ENCODE data around the gene CBX1.
"Not testable (repeated sequence)": the region's sequence is repeated elsewhere in the genome, so short reads cannot be mapped to it uniquely, and the experiment has no call there.

Gene CBX1

DNA sequence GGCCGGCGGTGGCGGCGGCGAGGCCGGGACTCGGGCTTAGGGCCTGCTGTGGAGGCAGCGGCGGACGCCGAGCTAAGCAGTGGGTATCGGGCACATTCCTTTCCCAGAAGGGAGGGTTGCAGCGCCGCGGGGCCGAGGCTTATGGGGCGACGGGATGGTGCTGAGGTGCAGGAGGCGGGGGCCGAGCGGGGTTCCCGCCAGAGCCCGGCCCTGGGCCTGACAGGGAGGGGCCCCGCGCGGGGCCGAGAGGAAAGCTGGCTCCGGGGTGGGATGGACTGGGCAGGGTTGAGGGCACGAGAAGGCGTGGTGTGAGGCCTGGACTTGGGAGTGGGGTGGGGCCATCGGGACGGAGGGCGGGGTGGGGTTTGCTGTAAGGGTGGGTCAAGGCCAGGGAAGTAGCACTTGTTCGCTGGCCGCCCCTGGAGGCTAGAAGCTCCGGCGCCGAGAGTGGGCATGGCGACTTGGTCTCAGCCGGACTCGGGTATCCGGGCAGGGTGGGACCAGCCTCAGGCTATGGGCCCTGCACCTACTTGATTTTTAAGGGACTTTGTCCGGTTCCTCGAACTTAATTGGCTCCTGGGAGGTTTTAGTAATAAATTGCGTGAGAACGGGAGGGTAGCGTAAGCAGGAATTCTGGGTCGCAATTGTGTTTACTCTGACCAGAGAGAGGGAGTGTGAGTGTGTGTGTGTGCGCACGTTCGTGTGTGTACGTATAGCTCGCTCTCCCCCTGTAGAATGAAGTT, 52.7 kb downstream of the CBX1 start:
- DNase-seq = peak; percentile 91

DNA sequence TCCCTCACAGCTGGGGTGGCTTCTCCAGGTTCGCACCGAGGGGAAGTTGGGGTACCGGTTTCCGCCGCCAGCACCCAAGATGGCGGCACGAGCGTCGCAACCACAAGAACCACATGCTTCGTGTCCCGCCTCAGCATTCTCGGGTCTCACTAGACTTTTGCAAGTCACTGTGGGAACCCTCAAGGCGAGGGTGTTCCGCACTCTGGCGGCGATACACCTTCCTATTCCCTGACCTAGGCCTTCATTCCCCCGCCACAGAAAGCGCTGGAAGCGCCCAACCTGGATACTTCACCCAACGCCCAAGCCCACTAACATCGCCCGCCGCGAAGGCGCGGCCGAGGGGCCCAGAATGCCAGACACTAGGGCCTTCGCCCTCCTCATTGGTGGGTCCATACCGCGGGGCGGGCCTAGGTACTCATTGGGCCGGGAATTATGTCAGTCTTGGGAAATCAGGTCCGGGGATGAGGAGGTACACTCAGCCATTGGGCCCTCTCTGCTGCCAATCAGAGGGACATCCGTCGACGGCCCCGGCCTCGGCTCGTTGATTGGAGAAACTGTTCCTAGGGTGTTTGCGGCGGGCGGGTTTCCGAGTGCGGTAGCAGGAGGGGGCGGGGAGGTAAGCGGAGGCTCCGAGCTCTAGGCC, 53.4 kb downstream of the CBX1 start, which contains the start of gene NFE2L1:
Gene NFE2L1 (plus strand): TSS at position 619 of the 643 bp plus-strand sequence. CDS start 2,760 bp downstream, outside the sequence.
- peak; percentile 100 for DNase-seq

GRCh38 chr17:48047113-48047740, 54.1 kb downstream of the CBX1 start:
- no peak for DNase-seq

DNA sequence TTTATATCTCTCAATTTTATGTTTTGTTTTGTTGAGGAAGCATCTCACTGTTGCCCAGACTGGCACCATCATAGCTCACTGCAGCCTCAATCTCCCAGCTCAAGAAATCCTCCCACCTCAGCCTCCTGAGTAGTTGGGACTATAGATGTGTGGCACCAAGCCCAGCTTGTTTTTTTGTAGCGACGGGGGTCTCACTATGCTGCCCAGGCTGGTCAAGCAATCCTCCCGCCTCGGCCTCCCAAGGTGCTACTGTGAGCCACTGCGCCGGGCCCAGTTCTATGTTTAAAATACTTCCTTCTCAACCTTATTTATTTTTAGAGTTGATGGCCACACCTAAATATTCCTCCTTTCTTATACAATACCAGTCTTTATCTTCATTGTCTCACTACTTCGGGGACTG, 55.0 kb downstream of the CBX1 start:
- DNase-seq = no peak

GRCh38 chr17:48045316-48046001, 55.8 kb downstream of the CBX1 start:
- peak; percentile 62 for DNase-seq

GRCh38 chr17:48044851-48045250, 56.4 kb downstream of the CBX1 start:
- no peak for DNase-seq

DNA sequence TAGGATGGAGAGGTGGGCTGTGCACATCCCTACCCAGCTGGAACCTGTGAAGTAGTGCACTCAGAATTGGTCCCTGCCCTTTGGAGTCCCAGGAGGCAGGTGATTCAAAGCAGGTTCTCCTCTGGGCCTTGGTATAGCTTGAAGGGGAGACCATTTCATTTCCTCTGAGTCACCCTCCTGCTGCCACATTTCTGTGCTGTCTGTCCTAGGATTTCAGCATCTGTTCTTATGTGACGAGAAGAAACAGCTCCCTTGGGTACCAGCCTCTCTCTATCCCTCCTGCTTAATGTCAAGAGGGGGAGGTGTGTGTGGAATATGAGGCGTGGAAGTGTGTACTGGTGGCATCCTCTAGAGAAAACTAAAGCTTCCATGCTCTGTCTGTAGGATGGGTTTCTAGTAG, 58.1 kb downstream of the CBX1 start:
- no peak for DNase-seq

DNA sequence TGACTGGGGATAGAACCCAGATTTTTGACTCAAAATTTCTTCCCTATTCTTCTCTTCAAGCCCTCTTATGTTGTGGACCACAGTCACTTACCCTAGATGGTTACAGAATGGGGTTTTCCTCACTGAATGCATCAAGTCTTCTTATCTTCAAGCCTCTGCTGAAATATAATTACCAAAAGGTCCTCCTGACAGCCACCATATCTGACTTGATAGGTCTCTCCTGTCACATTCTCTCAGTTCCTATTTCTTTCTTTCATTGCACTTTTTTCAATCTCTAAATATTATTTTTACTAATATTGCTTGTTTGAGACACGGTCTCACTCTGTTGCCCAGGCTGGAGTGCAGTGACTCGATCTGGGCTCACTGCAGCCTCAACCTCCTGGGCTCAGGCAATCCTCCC, 62.6 kb downstream of the CBX1 start:
- no peak for DNase-seq

GRCh38 chr17:48037838-48038323, 63.4 kb downstream of the CBX1 start:
- DNase-seq = no peak

- peak; percentile 64 for DNase-seq
Measured at GRCh38 chr17:48037036-48037837, 64.0 kb downstream of the CBX1 start, which contains the start of gene COPZ2. Gene COPZ2 (minus strand): TSS chr17:48037797. CDS start chr17:48037777, 20 bp downstream.

DNA sequence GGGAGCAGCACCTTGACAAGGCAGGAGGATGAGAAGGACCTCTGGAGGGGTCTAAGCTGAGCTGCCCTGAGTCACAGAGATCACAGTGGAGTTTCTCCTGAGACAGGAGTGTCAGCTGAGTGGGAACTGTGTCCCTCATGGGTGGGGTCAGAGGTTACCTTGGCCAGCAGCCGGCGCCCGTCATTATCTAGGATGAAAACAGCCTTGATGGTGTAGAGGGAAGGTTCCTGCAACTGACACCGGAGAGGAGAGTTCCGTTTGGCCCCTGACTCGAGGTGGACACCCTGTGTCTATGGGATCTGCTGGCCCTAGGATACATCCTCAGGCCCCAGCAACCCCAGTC, 64.6 kb downstream of the CBX1 start:
- no peak for DNase-seq

DNA sequence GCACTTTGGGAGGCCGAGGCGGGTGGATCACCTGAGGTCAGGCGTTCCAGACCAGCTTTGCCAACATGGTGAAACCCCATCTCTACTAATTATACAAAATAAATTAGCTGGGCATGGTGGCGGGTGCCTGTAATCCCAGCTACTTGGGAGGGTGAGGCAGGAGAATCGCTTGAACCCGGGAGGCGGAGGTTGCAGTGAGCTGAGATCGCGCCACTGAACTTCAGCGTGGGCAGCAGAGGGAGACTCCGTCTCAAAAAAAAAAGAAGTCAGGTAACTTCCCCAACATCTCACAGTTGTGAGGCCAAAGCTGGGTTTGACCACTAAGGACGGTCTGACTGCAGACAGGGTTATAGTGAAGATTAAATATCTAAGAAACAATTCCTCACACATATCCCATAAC, 66.5 kb downstream of the CBX1 start:
- DNase-seq = not testable (repeated sequence)

DNA sequence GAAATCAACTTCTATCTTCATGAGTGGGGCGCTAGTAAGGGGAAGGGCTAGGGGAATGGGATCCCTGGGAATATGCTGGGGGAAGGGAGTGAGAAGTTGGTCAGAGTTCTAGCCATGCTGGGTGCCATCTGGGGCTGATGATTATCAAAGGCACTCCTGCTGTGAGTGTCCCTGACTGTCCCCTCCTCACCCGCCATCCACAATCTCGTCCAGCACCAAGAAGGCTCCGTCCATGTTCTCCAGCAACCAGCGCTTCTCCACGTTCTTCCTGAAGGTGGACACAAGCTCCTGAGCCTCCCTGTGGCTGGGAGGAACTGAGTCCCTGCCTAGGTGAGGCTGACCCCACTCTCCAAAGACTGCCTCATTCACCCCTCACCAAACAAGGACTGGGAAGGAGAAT, 69.3 kb downstream of the CBX1 start:
- no peak for DNase-seq

- DNase-seq = peak; percentile 69
Measured at GRCh38 chr17:48030531-48030930, 70.7 kb downstream of the CBX1 start.

DNA sequence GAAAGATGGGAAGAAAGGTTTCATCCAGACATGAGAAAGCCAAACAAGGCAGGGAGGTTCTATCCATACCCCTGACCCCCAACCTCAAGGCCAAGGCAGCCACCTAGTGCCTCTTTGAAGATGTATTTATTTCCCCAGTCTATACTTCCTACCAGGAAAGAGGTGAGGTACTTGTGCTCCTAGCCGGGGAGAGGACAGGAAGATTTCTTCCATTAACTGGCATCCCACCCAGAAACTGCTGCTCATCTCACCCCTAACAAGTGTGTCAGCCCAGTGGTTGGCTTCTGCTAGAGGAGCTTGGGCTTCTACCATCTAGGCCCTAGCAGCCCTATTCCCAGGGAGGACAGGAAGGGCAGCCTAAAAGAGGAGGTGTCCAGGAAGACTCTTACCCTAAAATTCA, 72.5 kb downstream of the CBX1 start:
- DNase-seq = no peak

GRCh38 chr17:48027322-48027981, 73.8 kb downstream of the CBX1 start:
- DNase-seq = no peak

- DNase-seq = peak; percentile 95
Measured at GRCh38 chr17:48026502-48027321, 74.6 kb downstream of the CBX1 start.

GRCh38 chr17:48025904-48026501, 75.3 kb downstream of the CBX1 start:
- no peak for DNase-seq

- peak; percentile 98 for DNase-seq
Measured at GRCh38 chr17:48025040-48025903, 76.0 kb downstream of the CBX1 start.
